ENCODE data around the gene CORIN. TPM values are rescaled to one million over a fixed set of nuclear protein-coding genes. Genes with fewer than 3 reads are reported as not detected.

CORIN gene
- polyA plus RNA-seq, 2 of the 4 experiments (the other 2 are of a cell fraction): 0.03 TPM; not detected in 1

DNA sequence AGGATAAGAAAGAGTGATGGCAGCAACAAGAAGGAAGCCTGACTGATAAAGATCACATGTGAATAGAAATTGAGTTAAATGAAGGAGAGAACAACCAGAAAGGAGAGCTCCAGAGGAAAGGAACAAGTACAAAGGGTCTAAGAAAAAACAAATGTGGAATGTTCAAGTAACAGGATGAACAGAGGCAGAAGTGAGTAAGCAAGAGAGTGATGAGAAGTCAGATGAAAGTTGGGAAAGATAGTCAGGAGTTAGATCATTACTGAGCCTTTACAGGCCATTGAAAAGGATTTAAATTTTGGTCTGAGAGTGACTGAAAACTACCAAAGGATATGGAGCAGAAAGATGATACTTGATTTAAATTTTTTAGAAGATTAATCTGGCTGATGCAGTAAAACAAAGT, 38.4 kb upstream of the CORIN start:
- no peak for DNase-seq (ENCODE audit: low read depth in 1 of 2, low spot score in 1 of 2)
- Histone ChIP-seq H3K4me2 (no peak overlapping the region), H3K4me1 (no peaks in the 10 kb centered on the region), H3K27ac (no peak overlapping the region), H3K9me3 (no peaks in the 10 kb centered on the region), H3K4me3 (no peak overlapping the region)
- ChIA-PET CTCF (no interaction called here), POLR2A (no interaction called here)
- TF ChIP-seq SREBF2 (IDR thresholded peaks at IDR 0.05) (no peak), FOSB (CRISPR knock-in tag; IDR thresholded peaks at IDR 0.05) (no peak), CHD2 (IDR thresholded peaks at IDR 0.05; ENCODE audit: low read length, partially characterized antibody) (no peak), MAZ (IDR thresholded peaks at IDR 0.05; ENCODE audit: borderline replicate concordance, low read depth, low read length) (no peak), NPAS2 (CRISPR knock-in tag; IDR thresholded peaks at IDR 0.05; ENCODE audit: borderline replicate concordance) (no peak), CHD4 (IDR thresholded peaks at IDR 0.05; ENCODE audit: borderline replicate concordance) (no peak), NFE2L2 (conservative IDR thresholded peaks at IDR 0.05; ENCODE audit: low read length) (no peak), JUN (IDR thresholded peaks at IDR 0.05) (no peak), MAFK (IDR thresholded peaks at IDR 0.05; ENCODE audit: partially characterized antibody) (no peak), TFCP2L1 (CRISPR knock-in tag; IDR thresholded peaks at IDR 0.05) (no peak), CBX8 (IDR thresholded peaks at IDR 0.05) (no peak)
- TF ChIP-seq, protein P1, sequence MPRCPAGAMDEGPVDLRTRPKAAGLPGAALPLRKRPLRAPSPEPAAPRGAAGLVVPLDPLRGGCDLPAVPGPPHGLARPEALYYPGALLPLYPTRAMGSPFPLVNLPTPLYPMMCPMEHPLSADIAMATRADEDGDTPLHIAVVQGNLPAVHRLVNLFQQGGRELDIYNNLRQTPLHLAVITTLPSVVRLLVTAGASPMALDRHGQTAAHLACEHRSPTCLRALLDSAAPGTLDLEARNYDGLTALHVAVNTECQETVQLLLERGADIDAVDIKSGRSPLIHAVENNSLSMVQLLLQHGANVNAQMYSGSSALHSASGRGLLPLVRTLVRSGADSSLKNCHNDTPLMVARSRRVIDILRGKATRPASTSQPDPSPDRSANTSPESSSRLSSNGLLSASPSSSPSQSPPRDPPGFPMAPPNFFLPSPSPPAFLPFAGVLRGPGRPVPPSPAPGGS (IDR thresholded peaks at IDR 0.05): no peak
- TF ChIP-seq, protein P2, sequence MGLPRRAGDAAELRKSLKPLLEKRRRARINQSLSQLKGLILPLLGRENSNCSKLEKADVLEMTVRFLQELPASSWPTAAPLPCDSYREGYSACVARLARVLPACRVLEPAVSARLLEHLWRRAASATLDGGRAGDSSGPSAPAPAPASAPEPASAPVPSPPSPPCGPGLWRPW (IDR thresholded peaks at IDR 0.05): no peak
- TF ChIP-seq, protein P3, sequence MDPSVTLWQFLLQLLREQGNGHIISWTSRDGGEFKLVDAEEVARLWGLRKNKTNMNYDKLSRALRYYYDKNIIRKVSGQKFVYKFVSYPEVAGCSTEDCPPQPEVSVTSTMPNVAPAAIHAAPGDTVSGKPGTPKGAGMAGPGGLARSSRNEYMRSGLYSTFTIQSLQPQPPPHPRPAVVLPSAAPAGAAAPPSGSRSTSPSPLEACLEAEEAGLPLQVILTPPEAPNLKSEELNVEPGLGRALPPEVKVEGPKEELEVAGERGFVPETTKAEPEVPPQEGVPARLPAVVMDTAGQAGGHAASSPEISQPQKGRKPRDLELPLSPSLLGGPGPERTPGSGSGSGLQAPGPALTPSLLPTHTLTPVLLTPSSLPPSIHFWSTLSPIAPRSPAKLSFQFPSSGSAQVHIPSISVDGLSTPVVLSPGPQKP (IDR thresholded peaks at IDR 0.05; ENCODE audit: low read depth, low read length): no peak
- ATAC-seq: no peak
- no peak for FAIRE-seq

DNA sequence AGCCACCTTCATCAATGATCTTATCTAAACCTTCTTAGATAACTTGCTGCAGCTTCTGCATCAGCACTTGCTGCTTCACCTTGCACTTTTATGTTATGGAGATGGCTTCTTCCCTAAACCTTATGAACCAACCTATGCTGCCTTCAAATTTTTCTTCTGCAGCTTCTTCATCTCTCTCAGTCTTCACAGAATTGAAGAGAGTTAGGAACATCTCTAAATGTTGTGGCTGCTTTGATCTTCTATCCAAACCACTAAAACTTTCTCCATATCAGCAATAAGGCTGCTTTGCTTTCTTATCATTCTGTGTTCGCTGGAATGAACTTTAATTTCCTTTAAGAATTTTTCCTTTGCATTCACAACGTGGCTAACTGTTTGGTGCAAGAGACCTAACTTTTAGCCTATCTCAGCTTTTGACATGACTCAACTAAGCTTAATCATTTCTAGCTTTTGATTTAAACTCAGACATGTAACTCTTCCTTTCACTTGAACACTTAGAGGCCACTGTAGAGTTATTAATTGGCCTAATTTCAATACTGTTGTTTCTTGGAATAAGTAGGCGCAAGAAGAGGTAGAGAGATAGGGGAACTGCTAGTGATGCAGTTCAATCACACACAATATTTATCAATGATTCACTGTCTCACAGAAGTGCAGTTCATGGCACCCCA, 36.1 kb upstream of the CORIN start:
- DNase-seq (ENCODE audit: low read depth in 1 of 2, low spot score in 1 of 2): no peak
- Histone ChIP-seq H3K4me1 (no peaks in the 10 kb centered on the region), H3K27ac (no peak overlapping the region), H3K4me2 (no peak overlapping the region), H3K9me3 (no peaks in the 10 kb centered on the region), H3K4me3 (no peak overlapping the region)
- no peak for TF ChIP-seq NR3C1 (IDR thresholded peaks at IDR 0.05)
- no peak for TF ChIP-seq CHD2 (IDR thresholded peaks at IDR 0.05; ENCODE audit: low read length, partially characterized antibody)
- no peak for TF ChIP-seq MAZ (IDR thresholded peaks at IDR 0.05; ENCODE audit: borderline replicate concordance, low read depth, low read length)
- no peak for TF ChIP-seq ZNF302 (CRISPR knock-in tag; IDR thresholded peaks at IDR 0.05)
- no peak for TF ChIP-seq PHF8 (IDR thresholded peaks at IDR 0.05; ENCODE audit: borderline replicate concordance, low read depth)
- no peak for TF ChIP-seq ESRRA (IDR thresholded peaks at IDR 0.05; ENCODE audit: borderline replicate concordance, low read length)
- TF ChIP-seq FOSB (CRISPR knock-in tag; IDR thresholded peaks at IDR 0.05): no peak
- TF ChIP-seq FOSL2 (IDR thresholded peaks at IDR 0.05): no peak
- TF ChIP-seq FOSL2 (CRISPR knock-in tag; IDR thresholded peaks at IDR 0.05): no peak
- no peak for TF ChIP-seq ZC3H11A (IDR thresholded peaks at IDR 0.05)
- TF ChIP-seq, protein P4, sequence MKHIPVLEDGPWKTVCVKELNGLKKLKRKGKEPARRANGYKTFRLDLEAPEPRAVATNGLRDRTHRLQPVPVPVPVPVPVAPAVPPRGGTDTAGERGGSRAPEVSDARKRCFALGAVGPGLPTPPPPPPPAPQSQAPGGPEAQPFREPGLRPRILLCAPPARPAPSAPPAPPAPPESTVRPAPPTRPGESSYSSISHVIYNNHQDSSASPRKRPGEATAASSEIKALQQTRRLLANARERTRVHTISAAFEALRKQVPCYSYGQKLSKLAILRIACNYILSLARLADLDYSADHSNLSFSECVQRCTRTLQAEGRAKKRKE (CRISPR knock-in tag; IDR thresholded peaks at IDR 0.05; ENCODE audit: low read depth): no peak
- TF ChIP-seq, protein P3 (IDR thresholded peaks at IDR 0.05; ENCODE audit: low read depth, low read length): no peak
- POLR2A ChIA-PET: no interaction called here
- 96% methylated on average over 3 of the region's 3 CpGs for WGBS (ENCODE audit: missing lambda C conversion rate)
- CTCF ChIA-PET: no interaction called here
- ATAC-seq: no peak
- FAIRE-seq: no peak
